IMR-90 (cell line): Measurements from ENCODE around the gene LARGE2.

Source experiments
- CHD1 ChIP-seq: IDR thresholded peaks from 2 replicates; pipeline ENCODE4 v1.6.1; 2012; ENCODE audit warnings: low read depth, low read length, improper control_type of control experiment
- NFE2L2 ChIP-seq: fragments of 150-350 bp; IDR thresholded peaks from 2 replicates; pipeline ENCODE4 v1.6.1; 2016; ENCODE audit warnings: low read depth, mild to moderate bottlenecking, low read length
- POLR2A ChIP-seq: IDR thresholded peaks from 2 replicates; pipeline ENCODE4 v1.6.1; 2012; ENCODE audit warnings: mild to moderate bottlenecking, low read depth, low read length
- RAD21 ChIP-seq: IDR thresholded peaks from 2 replicates; pipeline ENCODE4 v1.6.1; 2012; ENCODE audit warnings: low read length, improper control_type of control experiment
- RCOR1 ChIP-seq: IDR thresholded peaks from 2 replicates; pipeline ENCODE4 v1.6.1; 2012; ENCODE audit warnings: mild to moderate bottlenecking, low read length, improper control_type of control experiment; ENCODE audit not compliant: insufficient replicate concordance
- RFX5 ChIP-seq: IDR thresholded peaks from 2 replicates; pipeline ENCODE4 v1.8.0; 2012; ENCODE audit warnings: low read depth, mild to moderate bottlenecking, low read length, moderate library complexity
- SMC3 ChIP-seq: fragments of 150-350 bp; IDR thresholded peaks from 2 replicates; pipeline ENCODE4 v1.6.1; 2016; ENCODE audit warnings: low read depth, mild to moderate bottlenecking, antibody characterized with exemption, low read length, moderate library complexity
- TF ChIP-seq, protein P1 (sequence below): conservative IDR thresholded peaks from 2 replicates; pipeline ENCODE4 v1.5.1; 2012; ENCODE audit warnings: mild to moderate bottlenecking, low read depth, low read length, improper control_type of control experiment
- TF ChIP-seq, protein P2 (sequence below): fragments of 150-350 bp; IDR thresholded peaks from 2 replicates; pipeline ENCODE4 v1.6.1; 2017; ENCODE audit warnings: mild to moderate bottlenecking, antibody characterized with exemption, low read length, low read depth

- TF ChIP-seq, protein P1, sequence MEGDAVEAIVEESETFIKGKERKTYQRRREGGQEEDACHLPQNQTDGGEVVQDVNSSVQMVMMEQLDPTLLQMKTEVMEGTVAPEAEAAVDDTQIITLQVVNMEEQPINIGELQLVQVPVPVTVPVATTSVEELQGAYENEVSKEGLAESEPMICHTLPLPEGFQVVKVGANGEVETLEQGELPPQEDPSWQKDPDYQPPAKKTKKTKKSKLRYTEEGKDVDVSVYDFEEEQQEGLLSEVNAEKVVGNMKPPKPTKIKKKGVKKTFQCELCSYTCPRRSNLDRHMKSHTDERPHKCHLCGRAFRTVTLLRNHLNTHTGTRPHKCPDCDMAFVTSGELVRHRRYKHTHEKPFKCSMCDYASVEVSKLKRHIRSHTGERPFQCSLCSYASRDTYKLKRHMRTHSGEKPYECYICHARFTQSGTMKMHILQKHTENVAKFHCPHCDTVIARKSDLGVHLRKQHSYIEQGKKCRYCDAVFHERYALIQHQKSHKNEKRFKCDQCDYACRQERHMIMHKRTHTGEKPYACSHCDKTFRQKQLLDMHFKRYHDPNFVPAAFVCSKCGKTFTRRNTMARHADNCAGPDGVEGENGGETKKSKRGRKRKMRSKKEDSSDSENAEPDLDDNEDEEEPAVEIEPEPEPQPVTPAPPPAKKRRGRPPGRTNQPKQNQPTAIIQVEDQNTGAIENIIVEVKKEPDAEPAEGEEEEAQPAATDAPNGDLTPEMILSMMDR: no peak
- TF ChIP-seq RAD21 (no peak), RCOR1 (no peak), POLR2A (no peak), SMC3 (no peak), NFE2L2 (no peak), CHD1 (no peak), RFX5 (no peak)
- TF ChIP-seq, protein P2, sequence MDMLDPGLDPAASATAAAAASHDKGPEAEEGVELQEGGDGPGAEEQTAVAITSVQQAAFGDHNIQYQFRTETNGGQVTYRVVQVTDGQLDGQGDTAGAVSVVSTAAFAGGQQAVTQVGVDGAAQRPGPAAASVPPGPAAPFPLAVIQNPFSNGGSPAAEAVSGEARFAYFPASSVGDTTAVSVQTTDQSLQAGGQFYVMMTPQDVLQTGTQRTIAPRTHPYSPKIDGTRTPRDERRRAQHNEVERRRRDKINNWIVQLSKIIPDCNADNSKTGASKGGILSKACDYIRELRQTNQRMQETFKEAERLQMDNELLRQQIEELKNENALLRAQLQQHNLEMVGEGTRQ: no peak
These were observed 4.3 kb downstream of the LARGE2 start for GRCh38 chr11:45926536-45927331.
